Cortex of kidney (tissue), 1 donor: ENCODE measurements around the gene HOXB4.

Experiments used
- DNase-seq: peaks from one replicate; lab custom pipeline; 2025; lab: John Stamatoyannopoulos, UW

The HOXB4 gene

DNA sequence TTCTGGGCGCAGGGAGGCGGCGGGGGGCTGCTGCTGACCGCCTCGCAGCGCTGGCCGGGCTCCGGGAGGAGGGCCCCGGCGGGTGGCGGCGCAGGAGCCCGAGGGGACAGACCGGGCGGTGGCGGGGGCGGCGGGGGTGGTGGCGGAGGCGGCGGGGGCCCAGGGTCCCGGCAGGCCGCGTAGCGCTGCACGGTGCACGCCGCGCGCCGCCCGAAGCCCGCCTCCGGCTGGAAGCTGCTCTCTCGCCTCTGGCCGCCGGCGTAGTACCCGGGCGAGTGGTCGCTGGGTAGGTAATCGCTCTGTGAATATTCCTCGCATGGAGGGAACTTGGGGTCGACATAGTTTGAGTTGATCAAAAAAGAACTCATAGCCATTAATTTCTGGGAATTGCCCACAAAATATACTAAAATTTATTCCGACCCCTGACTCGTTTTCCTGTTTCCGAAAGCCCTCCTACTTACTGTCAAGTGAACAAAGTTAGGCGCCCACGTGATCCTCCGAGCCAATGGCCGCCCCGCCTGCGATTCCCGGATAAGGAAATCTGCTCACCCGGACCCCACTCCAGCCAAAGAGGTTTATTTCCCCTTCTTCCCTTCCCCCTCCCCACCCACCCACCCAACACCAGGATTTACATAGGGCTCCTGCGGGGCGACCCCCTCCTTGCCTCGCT is at the start of gene HOXB4:
Gene HOXB4 (minus strand): TSS at position 405 of the 670 bp plus-strand sequence. CDS start 31 bp downstream, at position 374.
- no peak for DNase-seq

DNA sequence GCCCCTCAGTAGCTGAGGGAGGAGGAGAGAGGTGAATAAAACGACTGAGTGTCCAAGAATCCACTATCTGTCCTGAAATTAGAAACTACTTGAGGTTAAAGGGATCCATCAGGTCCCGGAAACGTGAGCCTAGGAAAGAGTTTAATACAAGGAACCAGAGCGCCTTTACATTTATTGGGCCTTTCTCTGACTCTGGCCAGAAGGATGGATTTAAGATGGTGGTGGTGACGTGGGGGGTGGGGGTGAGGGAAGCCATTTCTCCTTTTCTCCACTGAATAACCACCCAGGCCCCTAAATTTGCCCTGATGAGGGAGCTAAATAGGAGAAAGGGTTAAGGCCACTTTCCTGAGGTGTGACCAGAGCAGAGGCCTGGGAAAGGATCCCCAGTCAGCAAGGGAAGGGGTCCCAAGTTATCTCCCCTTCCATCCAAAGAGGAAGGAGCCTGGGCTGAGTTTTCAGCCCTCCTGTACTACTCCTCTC is 49.0 kb upstream of the HOXB4 start:
- DNase-seq = no peak

DNA sequence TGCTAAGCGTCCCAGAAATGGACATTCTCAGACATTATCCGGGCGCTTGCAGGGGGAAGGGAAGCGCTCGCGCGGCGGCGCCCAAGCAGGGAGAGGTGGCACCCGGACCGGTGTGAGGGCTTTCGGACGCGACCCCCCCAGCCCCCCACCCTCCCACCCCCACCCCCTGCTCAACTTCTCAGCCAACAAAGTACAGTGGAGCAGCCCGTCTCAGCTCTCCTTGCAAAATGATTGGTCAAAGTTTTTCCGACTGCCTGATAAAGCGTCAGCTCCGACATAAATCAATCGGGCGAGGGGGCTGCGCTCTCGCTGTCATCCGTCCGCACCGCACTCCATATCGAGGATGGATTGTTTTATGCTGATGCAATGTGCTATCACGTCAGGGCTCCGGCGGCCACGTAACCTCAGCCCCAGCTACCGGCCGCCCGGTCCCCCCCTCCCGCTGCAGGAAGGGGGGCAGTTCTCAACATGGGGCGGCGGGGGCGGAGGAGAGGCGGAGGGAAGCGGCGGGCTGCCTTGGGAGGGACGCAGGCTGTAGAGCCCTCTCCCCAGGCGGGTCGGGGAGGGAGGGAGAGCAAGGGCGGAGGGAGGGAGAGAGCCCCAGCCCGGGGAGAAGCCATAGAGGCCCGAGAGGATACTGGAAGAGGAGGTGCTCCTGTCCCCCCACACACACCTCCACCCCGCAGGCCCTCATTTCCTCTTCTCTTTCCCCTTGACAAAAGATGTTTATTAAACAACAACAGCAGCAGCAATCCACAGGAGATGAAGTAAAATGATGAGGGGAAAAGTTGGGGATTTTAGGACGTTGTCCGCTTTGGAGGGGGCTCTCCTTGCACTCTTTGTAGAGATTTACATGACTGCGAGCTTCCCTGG is 48.3 kb upstream of the HOXB4 start, which contains the start of gene HOXB9:
Gene HOXB9 (minus strand): TSS at position 114 of the 873 bp plus-strand sequence. CDS start 89 bp downstream, at position 25.
- no peak for DNase-seq

DNA sequence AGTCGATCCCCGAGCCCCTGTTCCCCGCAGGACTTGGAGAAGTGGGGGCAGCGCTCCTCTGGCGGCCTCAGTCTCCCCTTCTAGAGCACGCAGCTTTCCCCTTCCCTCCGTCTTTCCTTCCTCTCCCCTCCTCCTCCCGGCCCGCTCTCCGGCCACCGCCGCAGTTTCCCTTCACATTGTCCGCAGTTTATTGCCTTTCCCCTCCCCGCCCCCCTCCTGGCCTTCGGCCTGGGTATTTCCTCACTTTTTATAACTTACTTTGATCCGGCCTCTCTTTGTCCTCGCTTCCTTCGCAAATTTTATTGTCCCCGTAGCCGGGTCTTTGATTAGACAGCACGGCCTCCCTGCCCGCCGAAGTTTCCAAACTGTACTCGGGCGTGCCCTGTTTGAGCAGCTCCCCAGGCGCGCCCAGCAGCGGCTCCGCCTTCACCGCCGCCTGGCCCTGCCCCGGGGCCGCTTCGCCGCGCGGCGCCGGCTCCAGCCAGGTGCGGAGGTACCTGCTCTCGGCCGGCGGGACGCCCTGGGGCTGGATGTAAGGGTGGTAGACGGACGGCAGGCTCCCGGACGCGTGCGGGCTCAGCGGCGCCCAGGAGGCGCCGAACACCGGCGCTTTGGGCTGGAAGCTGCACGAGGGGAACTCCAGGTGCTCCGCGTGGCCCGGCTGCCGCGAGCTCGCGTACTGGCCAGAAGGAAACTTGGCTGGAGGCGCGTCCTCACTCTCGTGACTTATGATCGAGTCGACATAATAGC is 47.5 kb upstream of the HOXB4 start:
- DNase-seq = no peak

DNA sequence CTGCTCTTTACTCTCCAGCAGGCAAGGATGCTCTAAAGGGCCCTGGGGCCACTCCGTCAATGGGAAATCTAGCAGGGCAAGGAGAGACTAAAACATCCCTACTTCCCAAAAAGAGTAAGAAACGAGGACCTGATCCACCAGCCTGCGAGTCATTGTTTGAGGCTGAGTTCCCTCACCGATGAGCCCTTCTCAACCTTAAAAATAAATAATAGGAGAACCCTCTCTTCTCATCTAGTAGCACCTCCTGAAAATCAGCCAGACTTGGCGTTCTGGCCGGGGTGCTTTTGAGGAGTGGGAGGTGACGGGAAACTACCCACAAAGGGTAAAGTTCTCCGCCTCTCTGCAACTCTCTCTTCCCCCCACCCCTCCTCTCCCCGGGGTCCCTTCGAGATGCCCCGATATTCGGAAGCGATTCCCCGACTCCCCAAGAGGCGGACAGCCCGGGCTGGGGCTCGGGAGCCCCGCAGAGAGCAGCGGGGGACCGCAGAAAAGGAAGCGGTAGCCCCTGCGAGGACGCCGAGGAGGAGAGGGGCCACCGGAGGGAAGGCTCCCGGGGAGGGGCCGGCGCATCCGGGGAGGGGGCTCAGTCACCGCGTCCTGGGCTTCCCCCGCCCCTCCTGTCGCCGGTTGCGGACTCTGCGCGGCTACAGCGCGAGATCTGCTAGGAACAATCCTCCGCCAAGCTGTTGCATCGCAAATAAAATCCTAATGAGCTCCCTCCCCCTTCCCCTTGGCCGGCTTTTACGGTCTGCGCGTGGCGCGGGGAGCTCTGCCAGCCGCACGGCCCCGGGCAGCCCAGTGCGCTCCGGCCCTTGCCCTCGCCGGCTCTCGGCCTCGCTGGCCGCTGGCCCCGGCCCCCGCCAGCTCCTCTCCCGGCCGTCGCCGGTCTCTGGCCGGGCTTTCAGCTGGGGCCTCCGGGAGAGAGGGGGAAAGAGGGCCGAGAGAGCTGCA is 46.7 kb upstream of the HOXB4 start:
- no peak for DNase-seq

DNA sequence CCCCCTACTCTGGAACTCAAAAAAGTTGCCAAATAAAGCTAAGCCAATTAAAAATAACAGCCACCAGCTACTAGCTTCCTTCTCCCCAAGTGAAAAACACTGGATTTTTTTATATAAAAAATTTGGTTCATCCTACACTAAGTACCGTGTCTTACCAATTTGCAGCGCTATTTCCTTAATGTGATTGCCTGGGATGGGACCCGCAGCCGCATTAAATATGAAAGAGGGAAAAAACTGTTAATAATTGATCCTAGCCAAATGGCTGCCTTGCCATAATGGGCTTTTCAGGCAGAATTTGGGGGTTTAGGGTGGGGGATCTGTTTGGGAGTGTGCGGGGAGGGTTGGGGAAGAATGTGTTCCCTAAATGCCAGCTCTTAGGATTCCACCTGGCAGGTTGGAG is 46.0 kb upstream of the HOXB4 start:
- DNase-seq = no peak

DNA sequence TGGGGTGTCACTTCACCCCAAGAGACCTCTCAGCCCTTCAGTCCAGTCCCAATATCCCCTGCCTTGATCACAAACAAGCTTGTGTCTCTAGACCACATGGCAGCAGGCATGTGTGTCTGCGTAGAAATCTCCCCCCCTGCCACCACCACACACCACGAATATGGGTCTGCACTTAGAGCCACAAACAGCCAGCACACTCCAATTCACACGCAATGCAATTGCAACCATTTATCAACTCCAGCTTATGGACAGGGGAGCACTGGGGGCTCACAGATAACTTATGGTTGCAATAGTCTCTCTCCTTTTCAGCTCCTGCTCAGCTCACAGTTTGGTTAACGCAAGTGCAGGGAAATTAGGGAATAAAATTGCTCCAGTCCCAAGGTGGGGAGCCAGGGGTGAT is 45.4 kb upstream of the HOXB4 start:
- no peak for DNase-seq

DNA sequence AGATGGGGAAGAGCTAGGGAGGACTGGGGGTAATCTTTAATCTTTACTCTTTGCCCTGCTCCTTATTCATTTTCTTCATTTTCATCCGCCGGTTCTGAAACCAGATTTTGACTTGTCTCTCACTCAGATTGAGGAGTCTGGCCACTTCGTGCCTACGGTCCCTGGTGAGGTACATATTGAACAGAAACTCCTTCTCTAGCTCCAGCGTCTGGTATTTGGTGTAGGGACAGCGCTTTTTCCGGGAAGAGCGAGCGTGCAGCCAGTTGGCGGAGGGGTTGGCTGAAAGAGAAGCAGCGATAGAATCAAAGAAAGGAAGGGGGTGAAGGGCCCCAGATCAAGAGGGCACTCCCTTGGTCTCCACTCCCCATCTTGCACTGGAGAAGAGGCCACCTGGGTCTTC is 44.7 kb upstream of the HOXB4 start:
- DNase-seq = no peak

DNA sequence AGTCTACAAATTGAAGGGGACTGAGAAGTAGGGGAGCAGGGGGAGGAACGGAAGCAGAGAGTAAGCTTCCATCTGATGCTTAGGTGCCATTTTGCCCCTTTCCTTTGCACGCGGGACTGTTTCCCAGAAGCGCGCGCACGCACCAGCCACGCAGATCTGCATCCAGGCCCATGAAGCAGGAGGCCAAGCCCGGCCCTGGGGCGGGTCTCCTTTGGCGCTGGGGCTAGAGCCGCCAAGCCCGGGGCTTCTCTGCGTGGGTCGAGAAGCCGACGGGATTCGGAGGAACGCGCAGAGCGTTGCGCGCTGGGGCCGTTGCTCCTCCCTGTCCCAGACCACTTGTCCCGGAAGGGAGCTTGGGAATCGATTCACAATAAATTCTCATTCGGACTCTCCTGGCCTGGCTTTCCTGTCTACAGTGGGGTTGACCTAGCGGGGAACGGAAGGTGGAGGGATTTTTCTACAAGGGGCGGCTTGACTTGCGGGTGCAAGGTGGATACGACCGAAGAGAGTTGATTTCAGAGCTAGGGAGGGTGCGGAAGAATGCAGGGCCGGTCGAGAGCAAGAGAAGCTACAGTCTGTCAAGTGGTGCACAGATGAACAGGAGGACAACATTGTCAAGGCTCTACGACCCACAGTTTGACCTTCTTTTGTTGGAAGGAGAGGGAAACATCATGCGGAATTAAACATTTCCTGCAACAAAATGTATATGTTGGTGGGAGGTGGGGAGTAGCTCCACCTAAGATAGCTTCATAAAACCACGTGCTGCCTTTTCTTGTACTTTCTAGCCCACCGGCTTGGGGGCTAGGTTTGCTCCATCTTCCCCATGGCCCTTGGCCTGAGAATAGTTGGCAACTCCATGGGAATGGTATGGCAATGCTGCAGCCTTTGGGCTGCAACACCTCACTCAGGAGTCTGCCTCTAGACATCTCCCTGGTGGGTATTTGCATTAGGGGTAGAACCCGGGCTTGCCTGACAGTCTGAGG is 43.6 kb upstream of the HOXB4 start:
- DNase-seq = no peak

DNA sequence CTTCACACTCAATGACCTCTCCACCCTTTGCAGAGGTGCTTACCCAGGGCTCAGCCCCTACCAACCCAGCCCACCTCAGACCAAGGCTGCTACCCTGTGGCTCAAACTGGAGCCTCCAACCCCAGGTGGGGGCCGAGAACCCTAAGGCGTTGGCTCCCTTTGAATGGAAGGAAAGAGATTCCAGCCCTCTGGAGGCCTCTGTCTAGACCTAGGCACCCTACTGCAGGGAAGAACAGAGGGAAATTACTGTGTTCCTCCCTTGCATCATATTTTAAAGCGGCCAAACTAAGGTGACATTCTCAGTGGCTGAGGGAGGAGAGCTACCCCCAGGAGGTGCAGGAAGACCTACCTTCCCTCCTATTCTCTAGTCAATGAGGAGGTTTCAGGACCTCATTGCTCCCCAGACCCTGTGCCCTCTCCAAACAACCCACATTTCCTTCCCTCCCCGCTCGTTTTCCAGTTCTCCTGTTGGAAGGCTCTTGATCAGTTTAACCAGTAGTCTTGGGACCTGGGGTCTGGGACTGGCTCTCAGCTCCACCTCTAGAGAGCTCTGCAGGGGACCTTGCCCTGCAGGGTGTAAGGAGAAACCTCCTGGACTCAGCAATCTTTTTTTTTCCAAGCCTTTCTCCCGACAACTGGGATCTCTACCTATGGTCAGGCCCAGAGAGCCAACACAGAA is 42.5 kb upstream of the HOXB4 start:
- no peak for DNase-seq

DNA sequence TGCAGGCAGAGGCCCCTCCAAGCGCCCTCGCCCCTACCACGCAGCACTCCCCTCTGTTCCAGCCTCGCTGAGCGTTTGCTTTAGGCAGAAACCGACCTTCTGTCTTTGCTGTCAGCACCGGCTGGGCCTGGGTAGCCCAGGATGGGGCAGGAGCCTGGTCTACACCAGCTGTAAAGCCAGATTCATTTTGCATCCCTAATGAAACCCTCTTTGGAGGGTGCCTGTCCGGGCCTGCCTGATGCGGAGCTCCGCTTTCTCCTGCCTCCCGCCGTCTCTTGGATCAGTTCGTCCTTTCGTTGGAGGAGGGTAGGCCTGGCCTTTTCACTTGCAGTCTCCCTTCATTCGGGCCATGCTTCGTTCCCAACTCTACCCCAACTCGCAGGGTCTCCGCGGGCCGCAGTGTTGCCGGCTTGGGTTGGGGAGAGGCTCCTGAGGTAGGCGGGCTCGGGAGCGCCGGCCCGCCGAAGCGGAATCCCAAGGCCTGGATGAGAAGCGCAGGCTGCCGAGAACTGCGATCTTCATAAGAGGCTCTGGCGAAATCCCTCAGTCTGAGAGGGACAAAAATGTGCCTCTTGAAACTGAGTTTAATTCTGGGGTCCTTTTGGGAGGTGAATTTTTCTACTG is 41.8 kb upstream of the HOXB4 start:
- DNase-seq = no peak

DNA sequence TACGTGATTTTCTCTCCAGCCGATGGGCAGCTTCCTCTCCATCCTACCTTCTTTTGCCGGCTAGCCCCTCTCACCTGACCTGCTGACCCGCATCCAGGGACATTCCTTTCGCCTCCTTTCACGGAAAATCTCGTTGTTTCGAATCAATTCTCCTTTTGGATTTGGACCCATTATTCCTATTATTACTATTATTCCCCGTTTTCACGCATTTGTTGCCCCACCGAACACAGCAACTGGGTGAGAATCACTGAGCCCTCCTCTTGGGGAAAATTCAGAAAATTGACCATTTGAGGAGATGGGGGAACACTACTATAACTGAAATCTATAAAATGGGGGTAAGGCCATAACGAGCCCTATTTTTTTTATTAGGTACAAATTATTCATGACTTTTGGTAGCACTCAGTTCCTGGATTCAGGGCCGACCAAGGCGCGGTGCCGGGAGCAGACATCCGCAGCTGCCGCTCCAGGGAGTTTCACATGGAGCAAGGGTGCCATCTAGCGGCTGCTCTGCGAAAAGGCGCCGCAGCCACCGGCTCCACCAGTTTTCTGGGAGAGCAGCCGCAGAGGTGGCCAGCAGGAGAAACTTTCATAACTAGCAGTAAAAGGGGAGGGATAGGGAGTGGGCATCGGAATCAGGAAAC is 40.2 kb upstream of the HOXB4 start:
- DNase-seq = no peak

DNA sequence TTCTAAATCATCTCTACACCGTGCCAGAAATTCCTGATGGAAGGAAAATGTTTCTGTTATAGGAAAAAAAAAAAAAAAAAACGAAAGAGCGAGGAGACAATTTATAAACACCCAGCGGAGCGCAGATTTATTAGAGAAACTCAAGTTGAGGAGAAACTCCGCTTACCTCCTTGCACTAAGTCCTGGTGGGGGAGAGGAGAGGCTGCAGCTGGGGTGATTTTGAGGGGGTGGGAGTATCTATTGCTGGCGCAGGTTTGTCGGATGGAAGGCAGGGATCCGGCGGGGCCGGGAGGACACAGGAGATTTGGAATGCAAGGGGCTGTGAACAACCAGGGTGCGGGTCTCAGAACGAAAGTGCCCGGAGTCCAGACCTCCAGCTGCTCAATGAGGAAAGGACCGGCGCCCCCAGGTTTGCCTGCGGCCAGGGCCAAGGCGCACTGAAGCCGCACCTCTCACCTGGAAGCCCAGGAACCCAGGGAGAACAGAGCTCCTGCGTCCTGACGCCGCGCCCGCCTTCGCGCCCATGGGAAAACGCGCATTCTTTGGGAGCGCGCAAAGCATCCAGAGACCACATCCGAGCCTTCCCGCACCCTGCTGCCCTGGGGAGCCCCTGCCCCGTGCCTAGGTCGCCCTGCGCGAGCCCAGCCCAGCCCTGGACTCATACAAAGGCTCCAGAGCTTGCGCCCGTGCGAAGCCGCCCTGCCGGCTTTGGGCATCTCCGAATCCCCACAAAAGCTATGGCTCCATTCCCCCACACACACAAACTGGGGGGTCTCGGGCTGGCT is 39.5 kb upstream of the HOXB4 start:
- no peak for DNase-seq

DNA sequence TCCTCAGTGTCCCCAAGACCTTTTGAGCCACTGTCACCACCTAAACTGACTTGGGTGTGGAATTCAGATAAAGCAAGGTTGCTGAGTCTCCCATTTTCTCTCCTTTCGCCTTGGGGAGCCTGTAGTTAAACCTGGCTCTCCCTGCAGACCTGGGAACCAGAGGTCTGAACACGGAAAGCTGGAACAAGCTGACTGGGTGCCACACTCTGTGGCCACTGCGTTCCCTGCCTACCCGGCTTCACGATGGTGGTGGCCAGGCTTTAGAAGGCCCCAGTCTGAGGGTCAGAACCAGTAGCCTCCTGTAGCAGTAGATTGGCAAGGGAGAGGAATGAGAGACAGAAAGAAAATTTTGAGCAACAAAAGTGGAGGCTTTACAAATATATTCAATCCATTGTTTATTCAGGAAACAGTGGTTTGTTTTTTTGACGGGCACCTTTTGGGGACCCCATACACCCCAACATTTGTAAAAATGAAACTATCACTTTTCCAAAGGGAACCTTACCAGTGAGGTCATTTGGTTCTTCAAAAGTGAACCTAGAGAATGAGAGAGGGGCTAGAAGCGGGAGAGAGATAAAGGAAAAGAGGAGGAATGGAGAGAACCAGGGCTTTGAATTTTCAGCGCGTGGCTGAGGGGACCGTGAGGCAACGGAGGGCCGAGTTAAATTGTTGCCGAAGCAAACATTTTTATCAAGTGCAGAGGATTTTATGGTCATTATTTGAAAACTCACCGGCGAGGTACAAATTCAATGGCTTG is 38.7 kb upstream of the HOXB4 start:
- DNase-seq = no peak

DNA sequence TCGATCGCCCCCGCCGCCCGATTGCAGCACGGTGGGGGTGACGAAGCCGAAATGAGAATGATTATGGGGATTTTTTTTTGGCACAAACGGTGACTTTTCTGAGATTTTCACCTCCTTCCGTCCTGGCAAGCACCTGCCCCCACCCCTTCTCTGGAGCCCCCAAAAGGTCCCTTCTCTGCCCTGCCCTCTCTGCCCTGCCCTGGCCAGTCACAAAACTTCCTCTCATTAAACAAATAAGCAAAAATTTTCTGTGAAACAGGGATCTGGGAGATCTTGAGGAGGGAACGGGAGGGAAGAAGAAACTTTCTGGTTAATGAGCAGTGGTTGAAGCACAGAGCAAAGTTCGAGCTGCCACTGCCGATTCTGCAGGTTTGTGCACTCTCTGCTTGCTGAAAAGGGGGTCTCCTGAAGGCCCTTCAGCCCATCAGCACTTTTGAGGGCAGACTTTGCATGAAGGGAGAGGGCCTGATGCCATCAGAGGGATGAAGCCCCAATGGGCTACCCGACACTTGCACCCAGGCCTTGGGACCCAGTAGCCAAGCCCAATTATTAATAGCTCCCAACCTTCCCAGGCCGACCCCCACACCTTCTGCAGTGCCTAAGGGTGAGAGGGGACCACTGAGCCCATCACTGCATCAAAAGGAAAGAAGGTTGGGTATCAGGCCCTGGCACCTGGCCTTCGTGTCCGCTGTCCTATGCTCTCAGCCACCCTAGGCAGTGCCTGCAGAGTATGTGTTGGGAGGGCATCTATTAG is 38.0 kb upstream of the HOXB4 start:
- no peak for DNase-seq
